ENCODE data around the gene KCNQ4.

The KCNQ4 gene

GRCh38 chr1:40756523-40756922 is 27.1 kb upstream of the KCNQ4 start:
- no peak for DNase-seq

GRCh38 chr1:40757084-40757483 is 26.5 kb upstream of the KCNQ4 start:
- DNase-seq, result no peak

GRCh38 chr1:40758004-40758403 is 25.6 kb upstream of the KCNQ4 start:
- DNase-seq, result no peak

GRCh38 chr1:40758578-40759343 is 24.8 kb upstream of the KCNQ4 start:
- DNase-seq, result no peak

GRCh38 chr1:40760984-40761383 is 22.6 kb upstream of the KCNQ4 start:
- no peak for DNase-seq

- no peak for DNase-seq
Measured at GRCh38 chr1:40762144-40762923, 21.3 kb upstream of the KCNQ4 start.

GRCh38 chr1:40763742-40764532 is 19.6 kb upstream of the KCNQ4 start:
- no peak for DNase-seq

GRCh38 chr1:40764981-40765380 is 18.6 kb upstream of the KCNQ4 start:
- DNase-seq, result no peak

GRCh38 chr1:40766017-40766416 is 17.6 kb upstream of the KCNQ4 start:
- no peak for DNase-seq

GRCh38 chr1:40766560-40766959 is 17.0 kb upstream of the KCNQ4 start:
- no peak for DNase-seq

GRCh38 chr1:40768146-40768990 is 15.2 kb upstream of the KCNQ4 start:
- no peak for DNase-seq

- DNase-seq, result no peak
Measured at GRCh38 chr1:40769815-40770214, 13.8 kb upstream of the KCNQ4 start.

- no peak for DNase-seq
Measured at GRCh38 chr1:40770296-40771070, 13.1 kb upstream of the KCNQ4 start.

GRCh38 chr1:40772146-40772955 is 11.2 kb upstream of the KCNQ4 start:
- DNase-seq, result no peak

- DNase-seq, result no peak
Measured at GRCh38 chr1:40773748-40774265, 9.8 kb upstream of the KCNQ4 start.

- no peak for DNase-seq
Measured at GRCh38 chr1:40774266-40774998, 9.2 kb upstream of the KCNQ4 start.

- DNase-seq, result no peak
Measured at GRCh38 chr1:40776236-40777072, 7.1 kb upstream of the KCNQ4 start.

- DNase-seq, result no peak
Measured at GRCh38 chr1:40777224-40777970, 6.2 kb upstream of the KCNQ4 start.

Measured in NCI-H1417 treated with DMSO at 0.1 percent for 48 hours (cell line).